T-helper 1 cell treated with Interleukin-12 subunit alpha and Interleukin-12 subunit beta and Interleukin-4 antibody, amounts not matched to agents 30 ng/mL and 1 ng/mL, for 36 hours (primary cell): ENCODE data around the gene SGMS1. TPM values are rescaled to one million over a fixed set of nuclear protein-coding genes. Genes with fewer than 3 reads are reported as not detected.

Experiments used
- intact Hi-C: fragments of 100-400 bp; cut with micrococcal nuclease; formaldehyde crosslinking; loops from one replicate; pipeline ENCODE4 v1.15.1; 2024
- total RNA-seq: library from RNA; stranded (reverse); gene quantifications from 2 replicates; pipeline ENCODE4 v1.2.3, GENCODE V29; 2022

The SGMS1 gene
- total RNA-seq, 1 donor from 2014 or later = 24.4 TPM

DNA sequence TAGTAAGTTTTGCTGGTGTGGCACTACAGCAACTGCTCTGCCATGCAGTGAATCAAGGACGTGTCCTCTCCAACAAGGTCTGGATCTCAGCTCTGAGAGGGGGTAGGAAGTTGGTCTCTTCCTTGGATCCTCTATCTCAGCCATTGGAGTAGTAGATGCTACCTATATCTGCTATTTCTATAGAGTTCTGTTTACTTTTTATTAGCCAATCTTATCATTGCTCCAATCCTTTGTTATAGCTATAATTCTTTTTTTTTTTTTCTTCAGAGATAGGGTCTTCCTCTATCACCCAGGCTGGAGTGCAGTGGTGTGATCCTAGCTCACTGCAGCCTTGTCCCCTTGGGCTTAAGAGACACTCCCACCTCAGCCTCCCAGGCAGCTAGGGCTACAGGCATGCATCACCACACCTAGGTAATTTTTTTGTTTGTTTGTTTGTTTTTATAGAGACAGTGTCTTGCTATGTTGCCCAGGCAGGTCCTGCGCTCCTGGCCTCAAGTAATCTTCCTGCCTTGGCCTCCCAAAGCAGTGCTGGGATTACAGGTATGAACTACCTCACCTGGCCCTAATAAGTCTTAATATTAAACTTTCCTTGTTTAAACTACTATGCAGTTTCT, 217.2 kb downstream of the SGMS1 start:
- intact Hi-C loops = no loop called here

DNA sequence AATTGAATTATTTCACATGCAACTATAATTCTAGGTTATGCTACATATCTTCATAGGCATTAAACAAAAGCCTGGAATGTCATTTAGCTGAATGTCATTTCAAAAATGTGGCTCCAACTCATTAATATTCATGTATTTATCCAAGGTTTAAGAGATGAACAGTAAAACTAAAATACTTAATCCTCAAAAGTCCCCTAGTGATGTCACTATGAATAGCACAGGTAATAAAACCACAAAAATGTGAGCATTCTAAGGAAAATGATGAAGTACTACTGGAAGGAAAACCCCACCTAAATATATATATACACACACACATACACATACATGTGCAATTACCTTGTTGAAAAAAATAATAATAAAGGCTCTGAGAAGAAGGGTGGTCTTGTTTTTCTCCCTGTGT, 218.0 kb downstream of the SGMS1 start:
- intact Hi-C loops = no loop called here

DNA sequence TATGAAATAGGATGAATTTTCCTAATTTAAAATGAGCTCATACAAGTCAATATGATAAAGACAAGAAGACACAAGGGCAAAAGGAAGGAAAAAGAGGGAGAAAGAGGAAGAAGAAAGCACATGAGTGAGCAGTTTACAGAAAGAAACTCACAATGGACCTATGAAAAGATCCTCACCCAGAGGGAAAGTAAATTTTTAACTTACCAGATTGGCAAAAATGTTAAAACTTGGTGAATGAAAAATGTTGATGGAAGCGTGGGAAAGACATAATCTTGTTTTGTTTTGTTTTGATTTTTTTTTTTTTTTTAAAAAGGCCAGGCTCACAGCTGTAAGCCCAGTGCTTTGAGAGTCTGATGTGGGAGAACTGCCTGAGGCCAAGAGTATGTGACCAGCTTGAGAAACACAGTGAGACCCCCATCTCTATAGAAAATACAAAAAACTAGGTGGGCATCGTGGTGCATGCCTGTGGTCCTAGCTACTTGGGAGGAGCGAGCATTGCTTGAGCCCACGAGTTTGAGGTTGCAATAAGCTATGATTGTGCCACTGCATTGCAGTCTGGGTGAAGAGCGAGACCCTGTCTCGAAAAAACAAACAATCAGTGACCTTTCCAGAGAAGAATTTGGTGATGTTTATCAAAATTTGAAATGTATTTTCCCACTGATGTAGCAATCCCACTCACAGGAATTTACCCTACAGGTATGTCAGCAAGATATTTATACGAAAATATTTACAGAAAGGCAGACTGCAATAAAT, 219.6 kb downstream of the SGMS1 start:
- intact Hi-C loops = no loop called here

DNA sequence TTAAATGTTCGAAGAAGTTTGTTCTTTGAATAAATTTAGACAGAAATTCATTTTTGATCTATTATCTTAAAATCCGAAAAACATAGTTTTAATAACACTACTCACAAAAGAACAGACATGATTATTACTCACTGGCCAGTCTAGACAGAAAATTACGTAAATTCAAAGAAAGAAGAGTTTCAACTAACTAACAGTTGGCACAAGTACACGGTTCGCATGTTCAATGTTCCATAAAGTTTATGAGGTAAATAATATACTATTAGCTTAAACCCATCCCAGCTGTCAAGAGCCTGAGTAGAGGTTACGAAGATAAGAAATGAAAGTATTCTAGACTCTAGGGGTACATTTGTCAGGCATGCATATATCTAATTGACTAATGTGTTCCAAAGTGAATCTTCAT, 220.7 kb downstream of the SGMS1 start:
- intact Hi-C loops = no loop called here

DNA sequence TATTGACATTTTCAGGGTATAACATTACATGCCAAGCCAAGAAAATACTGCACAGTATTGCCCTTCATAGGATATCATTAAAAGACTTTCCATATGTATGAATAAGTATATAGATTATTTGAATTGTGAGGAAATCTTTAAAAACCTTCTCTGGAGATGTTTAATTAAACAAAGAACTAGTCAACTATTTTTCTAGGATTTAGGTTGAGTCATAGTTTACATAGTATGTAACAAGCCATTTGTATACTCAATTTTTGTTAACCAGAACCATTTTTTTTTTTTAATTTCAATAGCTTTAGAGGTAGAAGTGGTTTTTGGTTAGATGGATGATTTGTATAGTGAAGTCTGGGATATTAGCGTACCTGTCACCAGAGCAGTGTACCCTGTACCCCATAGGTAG, 221.3 kb downstream of the SGMS1 start:
- intact Hi-C loops = no loop called here

DNA sequence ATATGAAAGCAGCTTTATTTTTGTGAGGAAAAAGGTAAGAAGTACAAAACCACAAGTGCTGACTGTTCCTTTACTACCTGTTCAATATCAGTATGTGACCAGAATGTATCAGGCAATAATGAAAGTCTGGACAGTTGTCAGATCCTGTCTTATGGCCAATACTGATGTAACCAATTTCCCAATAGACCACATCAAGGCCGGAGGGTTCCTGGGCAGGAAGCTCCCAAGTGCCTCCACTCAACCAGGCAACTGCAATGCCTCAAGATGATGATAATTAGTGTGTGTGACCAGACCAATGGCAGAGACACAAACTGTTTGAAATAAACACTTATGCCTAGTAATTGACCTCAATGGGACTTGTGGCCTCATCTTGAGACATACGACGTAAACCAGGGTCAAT, 223.1 kb downstream of the SGMS1 start:
- intact Hi-C loops = no loop called here

DNA sequence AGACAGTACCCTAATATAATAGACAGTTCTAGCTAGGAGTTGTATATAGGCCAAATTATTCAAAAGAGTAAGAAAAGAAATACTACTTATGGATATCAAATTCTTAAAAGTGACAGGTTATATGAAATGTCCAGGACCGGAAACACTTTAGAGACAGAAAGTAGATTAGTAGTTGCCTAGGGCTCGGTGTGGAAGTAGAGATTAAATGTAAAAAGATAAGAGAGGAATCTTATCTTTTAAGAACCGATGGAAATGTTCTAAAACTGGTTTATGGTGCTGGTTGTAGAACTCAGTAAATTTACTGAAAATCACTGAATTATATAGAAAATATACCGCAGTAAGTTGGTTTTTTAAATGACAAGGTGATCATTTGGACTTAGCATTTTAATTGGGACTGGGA, 224.9 kb downstream of the SGMS1 start:
- intact Hi-C loops = no loop called here

DNA sequence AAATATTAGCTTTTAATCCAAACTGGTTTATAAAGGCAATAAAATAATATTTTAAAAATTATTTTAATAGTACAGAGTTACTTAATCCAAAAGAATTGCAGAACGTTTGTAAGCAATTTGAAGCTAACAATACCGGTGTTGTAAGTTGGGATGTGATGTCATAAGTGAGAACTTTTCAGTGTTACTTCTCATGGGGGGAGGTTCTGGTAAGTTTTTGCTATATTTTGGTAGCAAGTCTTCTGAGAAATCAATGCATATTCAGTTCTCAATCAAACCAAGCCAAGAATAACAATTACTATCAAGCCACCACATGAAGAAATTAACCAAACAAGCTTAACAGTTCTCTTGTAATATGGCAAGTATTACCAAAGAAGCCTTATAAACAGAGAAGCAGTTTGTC, 225.4 kb downstream of the SGMS1 start:
- intact Hi-C loops = no loop called here

DNA sequence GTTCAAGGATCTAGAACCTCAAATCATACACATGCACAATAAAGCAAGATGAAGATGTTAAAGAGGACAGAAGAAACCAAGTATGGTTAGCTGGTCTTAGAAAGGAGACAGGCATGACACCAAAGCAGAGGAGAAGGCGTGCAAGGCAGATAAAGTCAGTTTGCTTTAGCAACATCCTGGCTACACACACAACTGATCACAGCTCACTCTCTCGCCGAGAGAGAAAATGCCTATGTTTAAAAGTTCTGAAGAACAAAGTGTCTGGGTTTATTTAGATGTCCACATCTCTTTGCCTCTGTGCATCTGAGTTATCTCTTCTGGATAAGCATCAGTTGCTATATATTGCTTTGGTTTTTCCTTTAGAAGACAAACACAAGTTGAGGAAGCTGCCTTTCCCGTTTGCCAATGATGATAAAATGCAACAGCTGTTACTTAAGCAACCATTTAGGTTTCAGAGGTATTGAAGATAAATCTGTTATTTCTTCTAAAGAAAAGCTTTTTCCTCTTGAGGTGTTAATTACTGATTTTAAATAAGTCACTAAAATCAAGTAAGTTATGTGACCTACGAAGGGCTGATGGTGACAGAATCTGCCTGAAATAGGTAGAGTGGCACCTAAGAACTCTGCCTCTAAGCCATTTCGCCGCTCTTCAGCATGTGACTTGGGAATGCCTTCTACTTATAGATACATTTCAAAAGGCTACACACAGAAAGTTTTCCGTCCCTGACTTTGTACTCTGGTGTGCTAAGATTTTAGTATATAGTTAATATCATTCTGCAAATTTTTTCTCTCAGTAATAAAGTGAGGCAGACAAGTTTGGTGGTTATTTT, 226.2 kb downstream of the SGMS1 start:
- intact Hi-C loops = loop anchor here (1.0 to 2.0 kb wide), 3 partner anchors 21 to 73 kb away; no protein-coding TSS in a partner anchor

DNA sequence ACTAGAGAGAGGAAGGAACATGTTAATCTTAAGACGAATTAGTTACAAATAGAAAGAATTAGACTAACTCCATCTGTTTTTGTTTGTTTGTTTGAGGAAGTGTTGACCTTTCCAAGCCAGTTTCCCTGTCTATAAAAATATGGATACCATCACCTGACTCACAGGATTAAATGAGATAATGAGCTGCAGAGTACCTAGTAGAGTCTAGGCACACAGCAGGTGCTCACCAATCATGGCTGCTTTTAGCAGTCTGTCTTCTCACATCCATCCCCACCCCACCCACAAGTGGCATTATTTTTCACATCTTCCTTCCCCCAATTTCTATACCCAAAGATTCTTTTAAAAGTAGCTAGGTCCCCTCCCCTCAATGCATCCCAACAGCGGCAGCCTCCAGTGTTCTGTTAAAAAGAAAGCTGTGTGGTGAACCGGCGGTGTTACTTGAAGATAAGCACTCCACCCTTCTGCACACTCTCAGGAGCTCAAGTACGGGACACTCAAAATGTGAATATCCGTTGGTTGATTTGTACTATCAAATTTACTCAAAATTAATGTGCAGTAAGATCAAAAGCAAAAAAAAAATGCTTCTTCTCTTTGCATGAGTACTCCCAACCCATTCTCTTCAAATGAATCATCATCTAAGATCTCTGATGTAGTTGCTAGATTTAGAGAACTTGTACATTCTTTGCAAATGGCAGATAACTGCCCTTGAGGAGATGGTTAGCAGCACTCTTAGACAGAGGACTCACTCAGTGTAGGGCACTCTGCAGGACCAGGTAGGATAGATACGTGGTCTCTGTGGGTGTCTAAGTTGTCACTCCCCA, 227.1 kb downstream of the SGMS1 start:
- intact Hi-C loops = loop anchor here (1.0 to 2.0 kb wide), 3 partner anchors 22 to 72 kb away; no protein-coding TSS in a partner anchor

DNA sequence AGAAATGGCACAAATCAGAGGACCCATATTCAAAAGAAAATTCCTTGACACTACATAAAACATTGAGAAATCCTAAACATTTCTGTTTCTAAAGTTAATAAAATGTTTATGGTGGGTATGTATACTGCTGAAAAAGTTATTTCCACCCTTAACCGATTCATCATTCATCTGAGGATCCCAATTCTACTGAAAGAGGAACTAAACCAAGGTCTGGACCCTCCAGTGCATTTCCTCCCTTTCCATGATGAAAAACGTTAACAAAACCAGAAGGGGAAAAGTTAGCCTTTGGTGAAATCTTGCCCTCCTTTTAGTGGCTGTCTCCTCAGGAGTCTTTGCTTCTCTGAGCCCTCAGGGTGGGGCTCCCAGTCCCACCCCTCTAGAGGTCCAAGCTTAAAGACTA, 227.9 kb downstream of the SGMS1 start:
- intact Hi-C loops = loop anchor here (2.0 kb wide), 1 partner anchor 71 kb away; no protein-coding TSS in a partner anchor

DNA sequence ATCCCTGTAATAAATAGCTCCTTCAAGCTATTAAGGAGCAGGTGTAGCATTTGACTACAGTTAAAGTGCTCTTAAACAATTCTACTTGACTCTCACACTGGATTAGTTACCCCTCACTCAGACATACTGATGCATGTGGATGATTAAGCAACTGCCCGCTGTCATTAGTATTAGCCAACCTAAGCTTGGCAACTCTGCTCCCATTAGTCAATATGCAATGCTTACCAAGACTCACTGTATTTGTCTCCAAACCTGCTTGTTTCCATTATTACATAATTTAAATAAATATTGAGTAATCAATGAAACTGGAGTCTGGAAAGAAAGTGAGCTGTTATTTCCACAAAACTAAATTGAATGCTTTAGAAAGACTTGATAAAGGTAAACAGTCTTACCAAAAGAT, 228.5 kb downstream of the SGMS1 start:
- intact Hi-C loops = no loop called here

DNA sequence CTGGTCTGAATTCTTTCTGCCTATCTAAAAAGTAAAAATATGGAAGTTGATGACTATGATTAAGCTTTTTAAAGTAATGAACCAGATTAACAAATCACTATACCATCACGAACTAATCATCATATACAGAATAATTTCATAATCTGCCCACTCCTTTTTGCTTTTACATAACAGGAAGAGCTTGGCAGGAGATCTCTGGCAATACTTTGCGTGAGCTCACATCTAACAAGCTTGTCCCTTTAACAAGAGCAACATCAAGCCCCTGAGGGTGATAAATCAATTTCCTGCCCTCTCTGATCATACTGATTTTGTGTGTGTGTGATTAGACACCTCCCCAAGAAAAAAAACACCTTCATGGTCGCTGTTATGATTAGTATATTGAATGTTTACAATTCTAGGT, 228.9 kb downstream of the SGMS1 start:
- intact Hi-C loops = no loop called here

DNA sequence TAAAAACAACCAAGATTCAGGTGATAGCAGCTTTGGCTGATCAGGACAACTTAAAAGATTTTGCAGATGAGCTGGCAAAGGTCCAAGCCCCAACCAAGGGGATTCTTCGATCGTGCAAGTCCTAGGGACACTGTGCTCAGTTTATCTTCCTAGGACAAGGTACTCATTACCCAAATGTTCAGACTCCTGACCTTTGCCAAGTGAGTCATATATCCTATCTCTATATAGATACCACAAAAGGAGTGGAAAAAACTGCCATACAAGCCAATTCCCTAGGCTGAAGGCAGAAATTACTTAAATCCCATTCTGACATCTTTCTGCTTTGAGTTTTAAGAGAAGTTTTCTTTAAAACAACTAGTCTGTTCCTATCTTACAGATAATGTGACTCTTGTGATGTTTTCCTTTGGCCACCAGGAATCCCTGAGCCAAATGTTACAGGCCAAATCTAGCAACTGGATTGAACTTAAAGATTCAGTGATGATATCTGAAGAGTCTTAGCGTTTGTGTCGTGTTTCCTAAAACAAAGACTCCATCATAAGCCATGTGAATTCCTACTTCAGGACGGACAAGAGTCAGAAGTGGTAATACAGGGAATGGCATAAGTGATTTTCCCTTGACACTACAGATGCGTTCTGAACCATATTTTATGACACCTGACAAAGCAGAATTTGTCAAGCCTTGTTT, 229.8 kb downstream of the SGMS1 start:
- intact Hi-C loops = no loop called here

DNA sequence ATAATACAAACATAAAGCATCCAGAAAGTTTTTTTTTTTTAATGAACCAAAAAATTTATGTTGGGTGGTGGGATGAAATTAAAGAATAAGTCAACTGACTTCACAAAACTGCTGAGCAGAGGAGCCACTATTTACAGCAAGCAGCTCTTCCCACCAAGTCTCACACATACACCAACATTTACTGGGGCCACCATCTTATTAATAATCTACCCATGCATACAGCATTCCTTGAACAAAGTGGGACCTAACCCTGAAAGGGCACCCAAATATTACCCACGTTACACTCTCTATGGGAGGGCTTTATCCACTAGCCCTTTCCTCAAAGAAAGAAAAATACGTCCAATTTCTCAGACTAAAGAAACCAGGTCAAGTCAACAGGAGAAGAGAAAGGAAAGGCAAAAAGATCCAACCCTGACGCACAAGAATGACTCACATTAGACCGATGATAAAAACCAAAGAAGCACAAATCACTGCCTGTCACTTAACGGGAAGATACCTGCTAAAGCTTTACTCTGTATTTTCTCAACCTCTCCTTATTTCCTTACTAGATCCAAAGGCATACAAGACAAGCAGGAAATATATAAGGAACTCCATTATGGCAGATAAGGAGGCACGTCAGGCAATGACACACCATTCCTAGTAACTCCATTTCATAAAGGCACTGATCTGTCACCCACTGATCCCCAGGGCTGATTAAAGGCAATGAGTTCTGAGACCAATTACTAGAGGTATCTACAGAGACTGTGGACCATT, 230.6 kb downstream of the SGMS1 start:
- intact Hi-C loops = no loop called here

DNA sequence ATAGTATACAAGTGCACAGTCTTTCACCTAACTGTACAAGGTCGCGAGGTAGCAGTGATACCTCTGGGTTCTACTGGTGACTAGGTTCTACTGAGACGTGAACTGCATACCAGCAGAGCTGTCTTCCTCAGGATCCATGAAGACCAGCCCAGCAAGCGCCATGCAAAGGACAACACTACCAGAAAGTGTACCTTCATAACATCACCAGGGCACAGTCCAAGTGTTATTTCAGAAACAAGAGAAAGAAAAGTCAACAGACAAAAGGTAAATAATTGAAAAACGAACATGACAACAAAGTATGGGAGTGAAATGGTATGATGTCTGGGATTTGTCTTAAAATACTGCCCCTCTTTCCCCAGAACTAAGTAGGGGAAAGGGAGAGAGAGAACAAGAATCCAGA, 231.3 kb downstream of the SGMS1 start:
- intact Hi-C loops = no loop called here

DNA sequence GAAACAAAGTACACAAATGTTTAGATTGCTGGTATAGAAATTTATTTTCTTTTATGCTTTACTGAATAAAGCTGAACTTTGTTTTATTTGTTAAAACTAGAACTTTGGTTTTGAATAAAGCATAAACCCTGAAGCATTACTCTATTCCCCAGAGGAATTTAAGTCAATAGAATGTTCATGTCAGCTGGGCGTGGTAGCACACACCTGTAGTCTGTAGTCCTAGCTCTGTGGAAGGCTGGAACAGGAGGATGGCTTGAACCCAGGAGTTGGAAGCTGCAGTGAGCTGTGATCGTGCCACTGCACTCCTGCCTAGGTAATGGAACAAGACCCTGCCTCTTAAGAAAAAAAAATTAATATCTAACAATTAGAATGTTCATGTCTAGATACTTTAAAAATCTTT, 233.5 kb downstream of the SGMS1 start:
- intact Hi-C loops = no loop called here

DNA sequence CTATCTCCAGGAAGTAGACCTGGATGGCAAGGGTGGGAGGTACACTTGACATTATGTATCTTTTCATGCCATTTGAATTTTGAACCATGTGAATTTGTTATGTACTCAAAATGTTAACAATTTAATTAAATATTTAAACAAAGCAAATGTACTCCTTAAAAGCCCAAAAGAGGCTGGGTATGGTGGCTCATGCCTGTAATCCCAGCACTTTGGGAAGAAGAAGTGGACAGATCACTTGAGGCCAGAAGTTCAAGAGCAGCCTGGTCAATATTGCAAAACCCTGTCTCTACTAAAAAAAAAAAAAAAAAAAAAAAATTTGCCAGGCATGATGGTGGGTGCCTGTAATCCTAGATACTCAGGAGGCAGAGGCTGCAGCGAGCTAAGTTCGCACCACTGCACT, 235.6 kb downstream of the SGMS1 start:
- intact Hi-C loops = no loop called here

DNA sequence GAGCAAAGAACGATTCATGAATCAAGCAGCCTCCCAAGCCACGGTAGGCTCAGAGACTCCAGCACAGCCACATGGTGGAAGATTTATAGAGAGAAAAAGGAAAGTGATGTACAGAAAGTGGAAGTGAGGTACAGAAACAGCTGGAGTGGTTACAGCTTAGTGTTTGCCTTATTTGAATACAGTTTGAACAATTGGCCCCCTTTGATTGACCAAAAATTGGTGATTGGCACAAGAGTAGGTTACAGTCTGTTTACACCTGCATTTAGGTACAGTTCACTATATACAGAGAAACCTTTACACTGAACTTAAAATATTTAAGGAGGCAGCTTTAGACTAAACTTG, 236.1 kb downstream of the SGMS1 start:
- intact Hi-C loops = no loop called here
